ENCODE results near the gene BCAS2. TPM values are rescaled to one million over a fixed set of nuclear protein-coding genes. Genes with fewer than 3 reads are reported as not detected.

The BCAS2 gene
- total and polyA plus RNA-seq, 2 experiments from 2014 or later, result 50.7 to 111 TPM

DNA sequence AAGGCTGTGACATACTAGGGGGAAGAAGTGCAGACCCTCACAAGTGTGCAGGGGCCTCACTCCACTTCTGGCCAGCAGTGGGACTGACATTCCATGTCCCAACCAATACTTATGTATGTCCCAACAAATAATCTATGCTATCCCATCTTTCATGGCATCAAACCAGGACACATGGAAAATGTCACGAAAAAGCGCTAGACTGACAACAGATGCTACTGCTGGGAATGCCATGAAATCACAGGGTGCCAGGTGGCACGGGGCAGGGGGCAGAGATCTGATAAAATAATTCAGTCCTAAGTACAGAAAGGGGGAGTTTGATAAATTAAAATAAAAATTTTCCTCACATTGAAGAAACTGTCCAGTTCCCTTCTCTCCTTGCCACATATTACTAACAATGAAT is 27.6 kb upstream of the BCAS2 start:
- Histone ChIP-seq H3K4me3 (no peak overlapping the region), H4K20me1 (replicated peaks; ENCODE audit: insufficient read depth) (no peaks in the 10 kb centered on the region), H3K4me1 (ENCODE audit: insufficient read depth) (no peaks in the 10 kb centered on the region), H3K27me3 (ENCODE audit: insufficient read depth) (no peaks in the 10 kb centered on the region), H3F3A (replicated peaks; ENCODE audit: low read depth) (no peaks in the 10 kb centered on the region), H3K9me2 (ENCODE audit: insufficient read depth) (no peaks in the 10 kb centered on the region), H3K79me2 (replicated peaks; ENCODE audit: insufficient read depth) (no peaks in the 10 kb centered on the region), H3K27ac (ENCODE audit: low read depth) (no peak overlapping the region), H2AFZ (no peak overlapping the region), H3K36me3 (ENCODE audit: insufficient read depth) (no peaks in the 10 kb centered on the region; the same call in 1 of the 2 replicates), H3K4me2 (no peak overlapping the region)
- no peaks in the 10 kb centered on the region for H3K4me1 Mint-ChIP-seq
- DNase-seq (ENCODE audit: low spot score) (no peak), ATAC-seq (no peak)
- no peaks in the 10 kb centered on the region for H3K27me3 Mint-ChIP-seq (ENCODE audit: insufficient read depth, low read depth, poor library complexity)
- H3K27ac Mint-ChIP-seq, result no peak overlapping the region
- TF ChIP-seq EZH2 (IDR thresholded peaks at IDR 0.05; ENCODE audit: low read depth, unreplicated experiment), result no peak
- TF ChIP-seq, protein P1, sequence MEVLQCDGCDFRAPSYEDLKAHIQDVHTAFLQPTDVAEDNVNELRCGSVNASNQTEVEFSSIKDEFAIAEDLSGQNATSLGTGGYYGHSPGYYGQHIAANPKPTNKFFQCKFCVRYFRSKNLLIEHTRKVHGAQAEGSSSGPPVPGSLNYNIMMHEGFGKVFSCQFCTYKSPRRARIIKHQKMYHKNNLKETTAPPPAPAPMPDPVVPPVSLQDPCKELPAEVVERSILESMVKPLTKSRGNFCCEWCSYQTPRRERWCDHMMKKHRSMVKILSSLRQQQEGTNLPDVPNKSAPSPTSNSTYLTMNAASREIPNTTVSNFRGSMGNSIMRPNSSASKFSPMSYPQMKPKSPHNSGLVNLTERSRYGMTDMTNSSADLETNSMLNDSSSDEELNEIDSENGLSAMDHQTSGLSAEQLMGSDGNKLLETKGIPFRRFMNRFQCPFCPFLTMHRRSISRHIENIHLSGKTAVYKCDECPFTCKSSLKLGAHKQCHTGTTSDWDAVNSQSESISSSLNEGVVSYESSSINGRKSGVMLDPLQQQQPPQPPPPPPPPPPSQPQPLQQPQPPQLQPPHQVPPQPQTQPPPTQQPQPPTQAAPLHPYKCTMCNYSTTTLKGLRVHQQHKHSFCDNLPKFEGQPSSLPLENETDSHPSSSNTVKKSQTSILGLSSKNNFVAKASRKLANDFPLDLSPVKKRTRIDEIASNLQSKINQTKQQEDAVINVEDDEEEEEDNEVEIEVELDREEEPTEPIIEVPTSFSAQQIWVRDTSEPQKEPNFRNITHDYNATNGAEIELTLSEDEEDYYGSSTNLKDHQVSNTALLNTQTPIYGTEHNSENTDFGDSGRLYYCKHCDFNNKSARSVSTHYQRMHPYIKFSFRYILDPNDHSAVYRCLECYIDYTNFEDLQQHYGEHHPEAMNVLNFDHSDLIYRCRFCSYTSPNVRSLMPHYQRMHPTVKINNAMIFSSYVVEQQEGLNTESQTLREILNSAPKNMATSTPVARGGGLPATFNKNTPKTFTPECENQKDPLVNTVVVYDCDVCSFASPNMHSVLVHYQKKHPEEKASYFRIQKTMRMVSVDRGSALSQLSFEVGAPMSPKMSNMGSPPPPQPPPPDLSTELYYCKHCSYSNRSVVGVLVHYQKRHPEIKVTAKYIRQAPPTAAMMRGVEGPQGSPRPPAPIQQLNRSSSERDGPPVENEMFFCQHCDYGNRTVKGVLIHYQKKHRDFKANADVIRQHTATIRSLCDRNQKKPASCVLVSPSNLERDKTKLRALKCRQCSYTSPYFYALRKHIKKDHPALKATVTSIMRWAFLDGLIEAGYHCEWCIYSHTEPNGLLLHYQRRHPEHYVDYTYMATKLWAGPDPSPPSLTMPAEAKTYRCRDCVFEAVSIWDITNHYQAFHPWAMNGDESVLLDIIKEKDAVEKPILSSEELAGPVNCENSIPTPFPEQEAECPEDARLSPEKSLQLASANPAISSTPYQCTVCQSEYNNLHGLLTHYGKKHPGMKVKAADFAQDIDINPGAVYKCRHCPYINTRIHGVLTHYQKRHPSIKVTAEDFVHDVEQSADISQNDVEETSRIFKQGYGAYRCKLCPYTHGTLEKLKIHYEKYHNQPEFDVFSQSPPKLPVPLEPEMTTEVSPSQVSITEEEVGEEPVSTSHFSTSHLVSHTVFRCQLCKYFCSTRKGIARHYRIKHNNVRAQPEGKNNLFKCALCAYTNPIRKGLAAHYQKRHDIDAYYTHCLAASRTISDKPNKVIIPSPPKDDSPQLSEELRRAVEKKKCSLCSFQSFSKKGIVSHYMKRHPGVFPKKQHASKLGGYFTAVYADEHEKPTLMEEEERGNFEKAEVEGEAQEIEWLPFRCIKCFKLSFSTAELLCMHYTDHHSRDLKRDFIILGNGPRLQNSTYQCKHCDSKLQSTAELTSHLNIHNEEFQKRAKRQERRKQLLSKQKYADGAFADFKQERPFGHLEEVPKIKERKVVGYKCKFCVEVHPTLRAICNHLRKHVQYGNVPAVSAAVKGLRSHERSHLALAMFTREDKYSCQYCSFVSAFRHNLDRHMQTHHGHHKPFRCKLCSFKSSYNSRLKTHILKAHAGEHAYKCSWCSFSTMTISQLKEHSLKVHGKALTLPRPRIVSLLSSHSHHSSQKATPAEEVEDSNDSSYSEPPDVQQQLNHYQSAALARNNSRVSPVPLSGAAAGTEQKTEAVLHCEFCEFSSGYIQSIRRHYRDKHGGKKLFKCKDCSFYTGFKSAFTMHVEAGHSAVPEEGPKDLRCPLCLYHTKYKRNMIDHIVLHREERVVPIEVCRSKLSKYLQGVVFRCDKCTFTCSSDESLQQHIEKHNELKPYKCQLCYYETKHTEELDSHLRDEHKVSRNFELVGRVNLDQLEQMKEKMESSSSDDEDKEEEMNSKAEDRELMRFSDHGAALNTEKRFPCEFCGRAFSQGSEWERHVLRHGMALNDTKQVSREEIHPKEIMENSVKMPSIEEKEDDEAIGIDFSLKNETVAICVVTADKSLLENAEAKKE (CRISPR knock-in tag; IDR thresholded peaks at IDR 0.05), result no peak
- no peak for TF ChIP-seq NANOG (IDR thresholded peaks at IDR 0.05; ENCODE audit: borderline replicate concordance)
- no peak for TF ChIP-seq EZH2phosphoT487 (IDR thresholded peaks at IDR 0.05; ENCODE audit: unreplicated experiment)
- TF ChIP-seq, protein P2, sequence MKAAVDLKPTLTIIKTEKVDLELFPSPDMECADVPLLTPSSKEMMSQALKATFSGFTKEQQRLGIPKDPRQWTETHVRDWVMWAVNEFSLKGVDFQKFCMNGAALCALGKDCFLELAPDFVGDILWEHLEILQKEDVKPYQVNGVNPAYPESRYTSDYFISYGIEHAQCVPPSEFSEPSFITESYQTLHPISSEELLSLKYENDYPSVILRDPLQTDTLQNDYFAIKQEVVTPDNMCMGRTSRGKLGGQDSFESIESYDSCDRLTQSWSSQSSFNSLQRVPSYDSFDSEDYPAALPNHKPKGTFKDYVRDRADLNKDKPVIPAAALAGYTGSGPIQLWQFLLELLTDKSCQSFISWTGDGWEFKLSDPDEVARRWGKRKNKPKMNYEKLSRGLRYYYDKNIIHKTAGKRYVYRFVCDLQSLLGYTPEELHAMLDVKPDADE (IDR thresholded peaks at IDR 0.05), result no peak
- no peak for TF ChIP-seq POLR2AphosphoS5 (IDR thresholded peaks at IDR 0.05; ENCODE audit: low read depth)
- no peak for TF ChIP-seq CREB1 (CRISPR knock-in tag; IDR thresholded peaks at IDR 0.05; ENCODE audit: low read depth)
- no peak for TF ChIP-seq ZNF114 (CRISPR knock-in tag; IDR thresholded peaks at IDR 0.05)
- TF ChIP-seq, protein P3, sequence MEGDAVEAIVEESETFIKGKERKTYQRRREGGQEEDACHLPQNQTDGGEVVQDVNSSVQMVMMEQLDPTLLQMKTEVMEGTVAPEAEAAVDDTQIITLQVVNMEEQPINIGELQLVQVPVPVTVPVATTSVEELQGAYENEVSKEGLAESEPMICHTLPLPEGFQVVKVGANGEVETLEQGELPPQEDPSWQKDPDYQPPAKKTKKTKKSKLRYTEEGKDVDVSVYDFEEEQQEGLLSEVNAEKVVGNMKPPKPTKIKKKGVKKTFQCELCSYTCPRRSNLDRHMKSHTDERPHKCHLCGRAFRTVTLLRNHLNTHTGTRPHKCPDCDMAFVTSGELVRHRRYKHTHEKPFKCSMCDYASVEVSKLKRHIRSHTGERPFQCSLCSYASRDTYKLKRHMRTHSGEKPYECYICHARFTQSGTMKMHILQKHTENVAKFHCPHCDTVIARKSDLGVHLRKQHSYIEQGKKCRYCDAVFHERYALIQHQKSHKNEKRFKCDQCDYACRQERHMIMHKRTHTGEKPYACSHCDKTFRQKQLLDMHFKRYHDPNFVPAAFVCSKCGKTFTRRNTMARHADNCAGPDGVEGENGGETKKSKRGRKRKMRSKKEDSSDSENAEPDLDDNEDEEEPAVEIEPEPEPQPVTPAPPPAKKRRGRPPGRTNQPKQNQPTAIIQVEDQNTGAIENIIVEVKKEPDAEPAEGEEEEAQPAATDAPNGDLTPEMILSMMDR (conservative IDR thresholded peaks at IDR 0.05; ENCODE audit: low read depth in 2 of 2), result no peak
- TF ChIP-seq ZNF331 (CRISPR knock-in tag; IDR thresholded peaks at IDR 0.05; ENCODE audit: low read depth), result no peak
- TF ChIP-seq, protein P4, sequence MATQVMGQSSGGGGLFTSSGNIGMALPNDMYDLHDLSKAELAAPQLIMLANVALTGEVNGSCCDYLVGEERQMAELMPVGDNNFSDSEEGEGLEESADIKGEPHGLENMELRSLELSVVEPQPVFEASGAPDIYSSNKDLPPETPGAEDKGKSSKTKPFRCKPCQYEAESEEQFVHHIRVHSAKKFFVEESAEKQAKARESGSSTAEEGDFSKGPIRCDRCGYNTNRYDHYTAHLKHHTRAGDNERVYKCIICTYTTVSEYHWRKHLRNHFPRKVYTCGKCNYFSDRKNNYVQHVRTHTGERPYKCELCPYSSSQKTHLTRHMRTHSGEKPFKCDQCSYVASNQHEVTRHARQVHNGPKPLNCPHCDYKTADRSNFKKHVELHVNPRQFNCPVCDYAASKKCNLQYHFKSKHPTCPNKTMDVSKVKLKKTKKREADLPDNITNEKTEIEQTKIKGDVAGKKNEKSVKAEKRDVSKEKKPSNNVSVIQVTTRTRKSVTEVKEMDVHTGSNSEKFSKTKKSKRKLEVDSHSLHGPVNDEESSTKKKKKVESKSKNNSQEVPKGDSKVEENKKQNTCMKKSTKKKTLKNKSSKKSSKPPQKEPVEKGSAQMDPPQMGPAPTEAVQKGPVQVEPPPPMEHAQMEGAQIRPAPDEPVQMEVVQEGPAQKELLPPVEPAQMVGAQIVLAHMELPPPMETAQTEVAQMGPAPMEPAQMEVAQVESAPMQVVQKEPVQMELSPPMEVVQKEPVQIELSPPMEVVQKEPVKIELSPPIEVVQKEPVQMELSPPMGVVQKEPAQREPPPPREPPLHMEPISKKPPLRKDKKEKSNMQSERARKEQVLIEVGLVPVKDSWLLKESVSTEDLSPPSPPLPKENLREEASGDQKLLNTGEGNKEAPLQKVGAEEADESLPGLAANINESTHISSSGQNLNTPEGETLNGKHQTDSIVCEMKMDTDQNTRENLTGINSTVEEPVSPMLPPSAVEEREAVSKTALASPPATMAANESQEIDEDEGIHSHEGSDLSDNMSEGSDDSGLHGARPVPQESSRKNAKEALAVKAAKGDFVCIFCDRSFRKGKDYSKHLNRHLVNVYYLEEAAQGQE (IDR thresholded peaks at IDR 0.05; ENCODE audit: unreplicated experiment), result no peak
- no peak for TF ChIP-seq STAT1 (IDR thresholded peaks at IDR 0.05; ENCODE audit: unreplicated experiment)
- TF ChIP-seq JUNB (IDR thresholded peaks at IDR 0.05; ENCODE audit: unreplicated experiment), result no peak
- H3K36me3 Mint-ChIP-seq (ENCODE audit: low read depth), result no peaks in the 10 kb centered on the region
- no peaks in the 10 kb centered on the region for H3K9me3 Mint-ChIP-seq
- no peak overlapping the region for H3K4me3 Mint-ChIP-seq

Measured in GM23338 (cell line).